GM23338 (cell line): Measurements from ENCODE around the gene PNMA1. TPM values are rescaled to one million over a fixed set of nuclear protein-coding genes. Genes with fewer than 3 reads are reported as not detected.

Experiments
- ATAC-seq: fragments of 200-7000 bp; cut with Tn5 transposase; 3 replicates; pipeline ENCODE4 v1.9.1; 2020
- DNase-seq: peaks from one replicate; pipeline ENCODE4 v3.0.0-alpha.2; 2015; ENCODE audit warnings: low spot score
- H2AFZ ChIP-seq: fragments of 200-600 bp; sonication (generic); 2 replicates; pipeline ENCODE4 v1.8.0; 2016; ENCODE audit warnings: antibody characterized with exemption, mild to moderate bottlenecking, moderate library complexity
- H3F3A ChIP-seq: fragments of 200-600 bp; sonication (generic); replicated peaks from 2 replicates; pipeline ENCODE4 v1.8.0; 2017; ENCODE audit warnings: antibody characterized with exemption, mixed run types, low read depth
- H3K27ac ChIP-seq: fragments of 200-600 bp; sonication (generic); 2 replicates; pipeline ENCODE4 v1.6.1; 2016; ENCODE audit warnings: low read depth
- H3K27me3 ChIP-seq: fragments of 200-600 bp; sonication (generic); 2 replicates; pipeline ENCODE4 v1.8.0; 2016; ENCODE audit warnings: mild to moderate bottlenecking, mixed run types, moderate library complexity; ENCODE audit not compliant: insufficient read depth
- H3K36me3 ChIP-seq: fragments of 200-600 bp; sonication (generic); 2 replicates; pipeline ENCODE4 v1.8.0; 2016; ENCODE audit warnings: mild to moderate bottlenecking; ENCODE audit not compliant: insufficient read depth
- H3K4me1 ChIP-seq: fragments of 200-600 bp; sonication (generic); 2 replicates; pipeline ENCODE4 v1.8.0; 2016; ENCODE audit warnings: mild to moderate bottlenecking, moderate library complexity; ENCODE audit not compliant: insufficient read depth
- H3K4me2 ChIP-seq: fragments of 200-600 bp; sonication (generic); 2 replicates; pipeline ENCODE4 v1.7.1; 2017; ENCODE audit warnings: mixed run types
- H3K4me3 ChIP-seq: fragments of 200-600 bp; sonication (generic); 2 replicates; pipeline ENCODE4 v1.6.1; 2016; ENCODE audit warnings: mixed run types
- H3K79me2 ChIP-seq: fragments of 200-600 bp; sonication (generic); replicated peaks from 2 replicates; pipeline ENCODE4 v1.8.0; 2017; ENCODE audit warnings: mild to moderate bottlenecking; ENCODE audit not compliant: insufficient read depth
- H3K9me2 ChIP-seq: fragments of 200-600 bp; sonication (generic); 2 replicates; pipeline ENCODE4 v1.8.0; 2017; ENCODE audit not compliant: insufficient read depth
- H4K20me1 ChIP-seq: fragments of 200-600 bp; sonication (generic); replicated peaks from 2 replicates; pipeline ENCODE4 v1.8.0; 2017; ENCODE audit warnings: mild to moderate bottlenecking; ENCODE audit not compliant: insufficient read depth
- H3K27ac Mint-ChIP-seq: 2 replicates; pipeline ENCODE4 v1.8.0; 2020; ENCODE audit warnings: inconsistent platforms, mild to moderate bottlenecking, moderate library complexity, mixed read lengths
- H3K27me3 Mint-ChIP-seq: 3 replicates; pipeline ENCODE4 v1.8.0; 2022; ENCODE audit warnings: low read depth, mild to moderate bottlenecking, moderate library complexity, mixed read lengths, inconsistent platforms; ENCODE audit not compliant: insufficient read depth, poor library complexity
- H3K36me3 Mint-ChIP-seq: 3 replicates; pipeline ENCODE4 v1.8.0; 2021; ENCODE audit warnings: low read depth, mild to moderate bottlenecking, inconsistent platforms, moderate library complexity, mixed read lengths
- H3K4me1 Mint-ChIP-seq: 3 replicates; pipeline ENCODE4 v1.8.0; 2020; ENCODE audit warnings: mild to moderate bottlenecking, inconsistent platforms, mixed read lengths
- H3K4me3 Mint-ChIP-seq: 3 replicates; pipeline ENCODE4 v1.8.0; 2021; ENCODE audit warnings: moderate library complexity, mild to moderate bottlenecking, inconsistent platforms, mixed read lengths
- H3K9me3 Mint-ChIP-seq: 3 replicates; pipeline ENCODE4 v1.8.0; 2020; ENCODE audit warnings: moderate library complexity, mild to moderate bottlenecking, inconsistent platforms, mixed read lengths
- CTCF ChIP-seq, 2 experiments: fragments of 200-600 bp in 1 of 2; sonication (generic) in 1 of 2; conservative IDR thresholded peaks; 2 replicates each; pipeline versions ENCODE4 v1.5.1 to v1.6.1; 2016 to 2017; ENCODE audit warnings: antibody characterized with exemption in 2 of 2, low read depth in 2 of 2, mild to moderate bottlenecking in 2 of 2, moderate library complexity in 1 of 2
- ETS1 ChIP-seq: IDR thresholded peaks from 2 replicates; pipeline ENCODE4 v1.6.1; 2016; ENCODE audit warnings: antibody characterized with exemption
- EZH2 ChIP-seq: fragments of 200-600 bp; sonication (generic); IDR thresholded peaks from one replicate; pipeline ENCODE4 v1.8.0; 2017; ENCODE audit warnings: antibody characterized with exemption, mild to moderate bottlenecking, low read depth; ENCODE audit not compliant: unreplicated experiment
- EZH2phosphoT487 ChIP-seq: fragments of 200-600 bp; sonication (generic); IDR thresholded peaks from one replicate; pipeline ENCODE4 v1.8.1; 2018; ENCODE audit warnings: antibody characterized with exemption; ENCODE audit not compliant: unreplicated experiment
- NANOG ChIP-seq: IDR thresholded peaks from 2 replicates; pipeline ENCODE4 v1.6.1; 2016; ENCODE audit warnings: antibody characterized with exemption, borderline replicate concordance
- POLR2AphosphoS5 ChIP-seq: IDR thresholded peaks from 2 replicates; pipeline ENCODE4 v1.6.1; 2016; ENCODE audit warnings: antibody characterized with exemption, low read depth
- REST ChIP-seq: IDR thresholded peaks from one replicate; pipeline ENCODE4 v1.6.1; 2018; ENCODE audit warnings: antibody characterized with exemption; ENCODE audit not compliant: unreplicated experiment
- ZNF114 ChIP-seq: fragments of 250-450 bp; sonication (Bioruptor Pico); IDR thresholded peaks from 2 replicates; pipeline ENCODE4 v1.5.0; 2020; ENCODE audit warnings: mild to moderate bottlenecking, moderate library complexity
- ZNF331 ChIP-seq: fragments of 250-450 bp; sonication (Bioruptor Pico); IDR thresholded peaks from 2 replicates; pipeline ENCODE4 v1.5.0; 2020; ENCODE audit warnings: low read depth, mild to moderate bottlenecking, moderate library complexity
- ZNF462 ChIP-seq: fragments of 250-450 bp; sonication (Bioruptor Pico); IDR thresholded peaks from 2 replicates; pipeline ENCODE4 v1.5.0; 2020; ENCODE audit warnings: mild to moderate bottlenecking, moderate library complexity
- polyA plus RNA-seq: library from polyadenylated mRNA; unstranded; fragments of >200 nt; fragmentation: Nextera tagmentation; extraction: Ambion mirVana; gene quantifications from 2 replicates; pipeline ENCODE4 v1.2.1, GENCODE V29; 2016
- total RNA-seq: library from RNA; depleted of rRNA; stranded (reverse); fragments of >200 nt; shearing (Covaris generic); gene quantifications from 2 replicates; pipeline ENCODE4 v1.2.3, GENCODE V29; 2014

Gene PNMA1
- total and polyA plus RNA-seq, 2 experiments from 2014 or later: 18.2 to 32.9 TPM

- no peak for TF ChIP-seq ZNF462
Observed at GRCh38 chr14:73739174-73739898, 25.2 kb upstream of the PNMA1 start (continued).

- no peaks in the 10 kb centered on the region for H3K36me3 ChIP-seq
- no peaks in the 10 kb centered on the region for H3K27me3 ChIP-seq
- H3K27ac Mint-ChIP-seq: no peak overlapping the region
- peaks cover 5% of the 10 kb centered on the region; the same call in 1 of the 2 replicates for H3F3A ChIP-seq
- peaks cover 13% of the 10 kb centered on the region; the same call in 2 of the 3 replicates for H3K36me3 Mint-ChIP-seq
- no peaks in the 10 kb centered on the region for H3K9me2 ChIP-seq
- no peak overlapping the region for H3K4me3 ChIP-seq
- H3K4me1 ChIP-seq: peaks cover 24% of the 10 kb centered on the region
- no peak overlapping the region for H3K27ac ChIP-seq
- H3K27me3 Mint-ChIP-seq: peaks cover 6% of the 10 kb centered on the region
- no peak overlapping the region for H2AFZ ChIP-seq
- H3K9me3 Mint-ChIP-seq: no peaks in the 10 kb centered on the region
- peaks cover 33% of the 10 kb centered on the region for H3K4me1 Mint-ChIP-seq
- peaks cover 10% of the 10 kb centered on the region for H3K79me2 ChIP-seq
- H3K4me3 Mint-ChIP-seq: no peak overlapping the region
- H3K4me2 ChIP-seq: no peak overlapping the region
- DNase-seq (no peak), ATAC-seq (no peak)
- peaks cover 2% of the 10 kb centered on the region; the same call in 1 of the 2 replicates for H4K20me1 ChIP-seq
- TF ChIP-seq POLR2AphosphoS5 (no peak), EZH2phosphoT487 (no peak), ETS1 (no peak), NANOG (no peak), ZNF114 (CRISPR knock-in tag) (no peak), REST (no peak), ZNF331 (CRISPR knock-in tag) (no peak), EZH2 (no peak), CTCF (conservative IDR thresholded peaks at IDR 0.05; ENCODE audit: low read depth in 2 of 2) (no peak)
Observed at GRCh38 chr14:73738518-73739173, 24.5 kb upstream of the PNMA1 start.
